Measurements from ENCODE around the gene TTYH3.
"Not testable (repeated sequence)": the region's sequence is repeated elsewhere in the genome, so short reads cannot be mapped to it uniquely, and the experiment has no call there.

The TTYH3 gene

GRCh38 chr7:2688409-2689342 is 56.9 kb downstream of the TTYH3 start:
- DNase-seq (ENCODE audit: low read depth): no peak

GRCh38 chr7:2689343-2689847 is 57.6 kb downstream of the TTYH3 start:
- no peak for DNase-seq (ENCODE audit: low read depth)

GRCh38 chr7:2689951-2690705 is 58.3 kb downstream of the TTYH3 start:
- DNase-seq (ENCODE audit: low read depth): no peak

GRCh38 chr7:2691011-2691707 is 59.4 kb downstream of the TTYH3 start:
- DNase-seq (ENCODE audit: low read depth): no peak

GRCh38 chr7:2691932-2692439 is 60.2 kb downstream of the TTYH3 start:
- DNase-seq (ENCODE audit: low read depth): not testable (repeated sequence)

GRCh38 chr7:2692543-2692942 is 60.8 kb downstream of the TTYH3 start:
- DNase-seq (ENCODE audit: low read depth): no peak

GRCh38 chr7:2693420-2694121 is 61.8 kb downstream of the TTYH3 start:
- not testable (repeated sequence) for DNase-seq (ENCODE audit: low read depth)

- not testable (repeated sequence) for DNase-seq (ENCODE audit: low read depth)
Observed at GRCh38 chr7:2694122-2694436, 62.3 kb downstream of the TTYH3 start.

- no peak for DNase-seq (ENCODE audit: low read depth)
Observed at GRCh38 chr7:2698581-2699288, 66.9 kb downstream of the TTYH3 start.

- DNase-seq (ENCODE audit: low read depth): no peak
Observed at GRCh38 chr7:2699289-2699620, 67.5 kb downstream of the TTYH3 start.

GRCh38 chr7:2700141-2700850 is 68.5 kb downstream of the TTYH3 start:
- no peak for DNase-seq (ENCODE audit: low read depth)

- no peak for DNase-seq (ENCODE audit: low read depth)
Observed at GRCh38 chr7:2701424-2701823, 69.6 kb downstream of the TTYH3 start.

GRCh38 chr7:2701832-2702593 is 70.2 kb downstream of the TTYH3 start:
- DNase-seq (ENCODE audit: low read depth): no peak

- no peak for DNase-seq (ENCODE audit: low read depth)
Observed at GRCh38 chr7:2702594-2702957, 70.8 kb downstream of the TTYH3 start.

GRCh38 chr7:2705371-2706096 is 73.7 kb downstream of the TTYH3 start:
- no peak for DNase-seq (ENCODE audit: low read depth)

- no peak for DNase-seq (ENCODE audit: low read depth)
Observed at GRCh38 chr7:2706685-2707126, 74.9 kb downstream of the TTYH3 start.

- DNase-seq (ENCODE audit: low read depth): no peak
Observed at GRCh38 chr7:2707481-2707880, 75.7 kb downstream of the TTYH3 start.

- DNase-seq (ENCODE audit: low read depth): no peak
Observed at GRCh38 chr7:2708041-2708440, 76.3 kb downstream of the TTYH3 start.

Data from CMK (cell line).